Stimulated activated CD8-positive, alpha-beta memory T cell treated with anti-CD3 and anti-CD28 coated beads, Interleukin-4, amount 100 ng/mL, for 4 hours (primary cell): ENCODE results near the gene KCNMA1.

ENCODE experiments used
- DNase-seq, 2 donors: peaks; one replicate each; pipeline ENCODE4 v3.0.0-alpha.2; 2020; ENCODE audit warnings: low read depth in 2 of 2, low spot score in 1 of 2

KCNMA1 gene

DNA sequence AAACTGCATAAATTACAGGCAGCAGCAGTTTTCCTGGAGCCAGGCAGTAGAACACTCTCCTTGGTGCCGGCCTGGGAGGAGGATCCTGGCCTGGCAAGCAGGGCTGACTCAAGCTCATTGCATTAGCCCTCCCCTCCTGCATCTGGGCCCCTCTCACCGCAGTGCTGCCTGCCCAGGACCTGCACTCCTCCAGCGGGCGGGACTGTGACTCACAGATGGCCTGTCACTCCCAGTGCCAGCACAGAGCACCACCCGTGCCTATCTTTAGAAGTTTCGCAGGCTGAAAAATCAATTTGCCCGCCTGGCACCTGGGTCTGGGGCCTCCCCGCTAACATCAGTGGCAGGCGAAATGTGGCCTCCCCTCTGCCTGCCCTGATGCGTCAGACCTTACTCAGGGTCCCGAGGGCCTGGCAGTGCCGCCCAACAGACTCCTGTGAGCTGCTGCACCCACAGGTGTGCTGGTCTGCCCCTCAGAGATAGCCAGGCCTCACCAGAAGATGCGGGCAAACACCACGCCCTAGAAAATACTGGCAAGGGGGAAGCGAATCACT is 123.8 kb downstream of the KCNMA1 start:
- DNase-seq, result no peak

DNA sequence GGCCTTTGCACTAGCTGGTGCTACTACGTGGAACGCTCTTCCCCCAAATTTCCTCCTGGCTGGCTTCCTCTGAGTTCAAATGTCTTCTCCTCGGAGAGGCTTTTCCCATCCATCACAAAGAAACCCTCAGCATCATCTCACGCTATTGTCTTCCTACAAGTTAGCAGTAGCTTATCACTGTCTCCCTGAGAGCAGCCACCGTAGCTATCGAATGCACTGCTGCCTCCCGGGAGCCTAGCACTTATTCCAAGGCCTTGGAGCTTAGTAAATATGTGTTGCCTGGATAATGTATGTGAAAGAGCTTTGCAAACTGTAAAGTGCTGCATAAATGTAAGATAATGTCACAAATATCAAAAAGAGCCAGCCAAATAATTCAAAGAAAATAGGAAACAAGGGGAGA is 124.4 kb downstream of the KCNMA1 start:
- no peak for DNase-seq

DNA sequence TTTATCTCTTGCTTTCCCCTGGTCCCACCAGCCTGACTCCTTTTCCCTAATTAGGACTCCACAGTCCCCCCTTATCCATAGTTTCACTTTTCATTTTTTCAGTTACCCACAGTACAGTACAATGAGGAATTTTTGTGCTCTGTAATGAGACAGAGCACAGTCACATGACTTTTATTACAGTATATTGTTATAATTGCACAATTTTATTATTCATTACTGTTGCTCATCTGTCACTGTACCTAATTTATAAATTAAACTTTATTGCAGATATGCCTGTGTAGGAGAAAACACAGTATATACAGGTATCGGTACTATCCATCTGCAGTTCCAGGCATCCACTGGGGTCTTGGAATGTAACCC is 125.4 kb downstream of the KCNMA1 start:
- no peak for DNase-seq

DNA sequence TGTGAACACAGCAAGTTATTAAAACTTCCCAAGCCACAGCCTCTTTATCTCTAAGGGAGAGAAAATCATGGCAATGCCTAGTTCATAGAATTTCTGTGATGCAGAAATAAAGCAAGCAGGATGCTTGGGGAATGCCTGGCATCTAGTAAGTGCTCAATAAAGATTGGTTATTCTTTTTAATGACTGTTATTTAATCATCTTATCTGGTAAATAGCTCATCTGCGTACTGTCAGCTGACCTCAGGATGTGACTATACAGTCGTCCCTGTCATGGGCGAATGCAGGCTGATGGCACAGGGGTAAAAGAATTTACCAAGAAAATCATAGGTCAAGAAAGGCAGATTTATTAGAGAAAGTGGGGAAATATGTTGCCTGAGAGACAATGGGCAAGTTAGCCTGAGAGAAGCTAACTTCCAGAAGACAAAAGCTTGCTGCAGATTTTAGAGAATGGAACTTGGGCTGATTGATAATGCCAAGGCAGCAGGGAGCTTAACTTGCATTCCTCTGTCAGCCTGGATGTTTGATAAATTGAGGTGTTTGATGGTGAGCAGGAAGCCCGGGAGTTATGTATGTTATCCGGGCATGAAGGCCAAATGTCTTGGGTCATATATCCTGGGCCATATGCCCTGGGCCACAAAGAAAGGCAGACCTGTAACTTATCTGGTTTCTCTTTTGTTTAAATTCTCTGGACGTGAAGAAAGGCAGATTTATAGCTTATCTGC is 126.0 kb downstream of the KCNMA1 start:
- DNase-seq, result no peak

DNA sequence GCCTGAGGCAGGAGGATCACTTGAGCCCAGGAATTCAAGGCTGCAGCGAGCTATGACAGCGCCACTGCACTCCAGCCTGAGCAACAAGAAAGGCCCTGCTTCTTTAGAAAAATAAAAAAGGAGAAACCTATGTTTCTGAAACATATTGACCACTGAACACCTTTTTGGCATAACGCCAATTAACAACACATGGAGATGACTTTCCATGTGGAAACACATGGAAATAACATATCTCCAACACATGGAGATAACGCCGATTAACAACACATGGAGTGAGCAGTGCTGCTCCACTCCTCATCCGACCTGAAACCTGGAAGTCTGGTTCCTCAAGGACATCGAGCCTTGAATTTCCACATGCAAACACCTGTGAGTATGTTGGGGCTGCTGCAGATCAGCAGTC is 126.9 kb downstream of the KCNMA1 start:
- no peak for DNase-seq

DNA sequence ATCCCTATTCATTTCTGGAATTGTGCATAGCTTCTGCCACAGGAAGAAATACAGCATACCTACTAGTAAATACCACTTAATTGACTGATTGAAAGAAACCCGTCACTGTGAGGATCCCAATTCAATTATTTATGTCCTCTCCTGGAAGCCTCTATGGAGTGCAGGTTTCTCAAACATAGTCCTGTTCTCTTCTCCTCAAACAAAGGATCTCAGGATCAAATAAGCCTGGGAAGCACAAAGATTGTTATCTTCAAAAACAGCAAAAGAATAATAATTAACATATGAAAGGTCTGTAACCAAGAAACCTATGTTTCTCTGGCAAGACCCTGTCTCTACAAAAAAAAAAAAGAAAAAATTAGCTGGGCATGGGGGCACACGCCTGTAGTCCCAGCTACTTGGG is 127.3 kb downstream of the KCNMA1 start:
- no peak for DNase-seq

DNA sequence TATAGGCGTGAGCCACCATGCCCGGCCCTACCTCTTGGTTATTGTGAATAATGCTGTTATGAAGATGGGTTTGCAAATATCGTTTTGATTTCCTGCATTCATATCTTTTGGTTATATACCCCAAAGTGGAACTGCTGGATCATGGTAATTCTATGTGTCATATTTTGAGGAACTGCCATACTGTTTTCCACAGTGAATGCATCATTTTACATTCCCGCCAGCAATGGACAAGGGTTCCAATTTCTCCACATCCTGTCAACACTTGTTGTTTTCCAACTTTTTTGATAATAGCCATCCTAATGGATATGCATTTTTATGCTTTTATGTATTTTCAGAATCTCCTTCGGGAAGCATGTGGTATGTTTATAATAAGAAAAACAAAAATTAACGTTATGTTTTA is 128.2 kb downstream of the KCNMA1 start:
- DNase-seq, result no peak

DNA sequence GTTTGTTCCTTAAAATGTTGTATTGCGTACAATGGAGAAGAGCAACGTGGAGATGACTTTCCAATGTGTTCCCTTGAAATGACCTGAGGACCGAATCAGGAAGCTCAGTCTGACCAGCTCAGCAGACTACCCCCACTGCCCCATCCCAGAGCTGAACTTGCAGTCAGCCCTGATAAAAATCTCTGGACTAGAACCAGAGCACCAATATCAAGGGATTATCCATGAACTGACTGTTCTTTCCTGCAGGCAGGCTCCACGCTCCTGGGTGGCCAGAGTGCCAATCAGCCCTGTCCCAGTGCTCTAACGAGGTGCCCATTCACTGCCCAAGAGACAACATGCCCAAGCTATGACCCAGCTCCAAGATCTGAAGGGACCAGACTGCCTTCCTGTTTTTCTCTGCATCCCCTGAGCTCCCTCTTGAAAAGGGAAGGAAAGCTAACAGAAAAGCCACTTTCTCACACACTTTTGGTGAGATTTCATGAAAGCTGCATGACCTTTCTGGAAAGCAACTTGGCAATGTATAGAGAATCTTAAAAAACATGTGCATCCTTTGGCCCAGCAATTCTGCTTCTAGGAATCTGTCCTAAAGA is 130.2 kb downstream of the KCNMA1 start:
- no peak for DNase-seq

DNA sequence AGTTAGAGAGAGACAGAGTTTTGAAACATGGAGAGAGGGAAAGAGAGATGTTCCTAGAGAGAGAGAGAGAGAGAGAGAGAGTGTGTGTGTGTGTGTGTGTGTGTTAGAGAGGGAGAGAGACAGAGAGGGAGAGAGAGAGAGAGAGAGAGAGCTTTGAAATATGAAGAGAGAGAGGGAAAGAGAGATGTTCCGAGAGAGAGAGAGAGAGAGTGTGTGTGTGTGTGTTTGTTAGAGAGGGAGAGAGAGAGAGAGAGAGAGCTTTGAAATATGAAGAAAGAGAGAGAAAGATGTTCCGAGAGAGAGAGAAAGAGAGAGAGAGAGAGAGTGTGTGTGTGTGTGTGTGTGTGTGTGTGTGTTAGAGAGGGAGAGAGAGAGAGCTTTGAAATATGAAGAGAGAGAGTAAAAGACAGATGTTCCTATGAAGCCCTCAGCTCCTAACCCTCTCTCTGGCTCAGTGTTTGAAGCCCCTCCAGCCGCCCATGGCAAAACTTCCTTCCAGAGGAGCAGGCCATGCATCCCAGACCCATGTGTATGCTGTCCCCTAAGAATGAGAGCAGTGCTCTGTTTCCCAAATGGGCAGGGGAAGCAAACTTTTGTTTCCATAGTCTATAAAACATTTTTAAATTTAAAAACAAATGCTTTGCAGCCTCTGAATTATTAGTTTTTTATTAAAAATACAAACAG is 130.9 kb downstream of the KCNMA1 start:
- no peak for DNase-seq

DNA sequence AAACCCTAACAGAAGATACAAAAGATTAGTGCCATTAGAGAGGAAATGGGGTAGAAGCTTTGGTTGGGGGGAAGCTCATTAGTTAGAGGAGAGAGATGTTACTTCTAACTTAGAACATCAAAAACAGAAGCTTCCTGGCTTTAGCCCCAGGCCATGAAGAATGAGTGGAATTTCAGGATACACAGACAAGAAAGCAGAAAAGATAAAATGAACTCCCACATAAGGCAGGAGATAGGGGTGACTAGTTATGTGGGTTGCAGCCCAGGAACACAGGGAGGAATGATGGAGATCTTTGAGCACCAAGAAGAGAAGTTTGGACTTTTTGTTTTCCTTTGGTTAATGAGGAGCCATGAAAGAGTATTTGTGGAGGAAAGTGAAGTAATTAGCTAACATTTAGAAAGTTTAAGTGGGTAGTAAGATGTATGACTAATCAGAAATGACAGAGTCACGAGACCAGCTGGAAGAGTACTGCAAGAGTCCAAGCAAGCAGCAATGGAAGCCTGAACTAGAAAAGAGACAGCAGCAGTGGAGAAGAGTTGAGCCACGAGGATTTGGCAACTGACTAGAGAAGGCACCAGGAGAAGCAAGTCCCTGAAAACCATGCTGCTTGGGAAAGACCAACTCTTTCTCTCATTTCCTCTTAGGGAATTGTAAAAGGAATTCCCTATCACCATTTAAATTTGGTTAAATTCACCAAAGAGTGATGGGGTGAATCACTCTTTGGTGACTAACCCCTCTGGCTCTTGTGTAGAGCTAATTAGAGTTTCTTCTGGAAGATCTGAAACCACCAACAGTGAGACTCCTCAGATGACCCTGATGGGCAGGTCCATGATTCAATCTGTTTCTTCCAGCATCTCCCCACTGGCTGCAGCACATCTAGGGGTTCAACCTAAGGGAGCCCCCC is 131.9 kb downstream of the KCNMA1 start:
- DNase-seq, result no peak

DNA sequence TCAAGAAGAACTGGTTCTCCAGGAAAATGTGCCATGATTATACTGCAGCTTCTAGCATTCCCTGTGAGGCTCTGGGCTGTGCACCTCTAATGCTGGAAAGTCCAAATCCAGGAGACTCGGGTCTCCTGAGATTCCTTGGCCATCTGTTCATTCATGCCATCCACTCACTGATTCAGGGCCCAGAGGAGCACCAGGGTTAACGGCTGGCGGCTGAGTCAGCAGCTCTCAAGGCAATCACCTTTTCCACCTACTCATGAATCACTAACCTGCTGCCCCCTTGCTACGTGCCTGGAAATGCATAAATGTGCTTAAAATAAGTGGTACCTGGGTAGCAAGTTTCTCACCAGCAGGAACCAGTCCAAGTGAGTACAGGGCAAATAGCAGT is 132.7 kb downstream of the KCNMA1 start:
- DNase-seq, result no peak

DNA sequence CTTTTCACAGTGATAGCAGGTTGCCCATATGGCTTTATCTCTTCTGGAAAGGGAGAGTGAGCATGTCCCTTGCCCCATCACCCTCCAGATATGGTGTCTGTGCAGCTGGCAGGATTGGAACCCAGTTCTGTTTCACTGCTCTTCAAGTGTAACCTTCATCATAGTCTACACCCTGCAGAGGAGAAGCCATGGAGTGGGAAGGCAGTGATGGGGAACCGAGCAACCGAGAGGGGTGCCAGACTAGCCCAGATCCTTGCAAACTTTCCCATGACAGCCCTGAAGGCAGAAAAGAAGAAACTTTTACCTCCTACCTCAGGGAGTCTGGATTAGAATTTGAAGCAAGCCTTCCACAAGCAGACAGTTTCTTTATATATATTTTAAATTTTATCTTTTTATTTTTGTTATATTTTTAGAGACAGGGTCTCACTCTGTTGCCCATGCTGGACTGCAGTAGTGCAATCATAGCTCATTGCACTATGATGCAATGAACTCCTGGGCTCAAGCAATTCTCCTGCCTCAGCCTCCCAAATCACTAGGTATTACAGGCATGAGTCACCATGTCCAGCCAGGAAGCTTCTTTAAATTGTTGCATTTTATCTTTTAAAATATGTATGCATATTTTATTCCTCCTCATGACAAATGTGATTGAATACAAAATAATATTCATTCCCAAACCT is 133.3 kb downstream of the KCNMA1 start:
- DNase-seq, result no peak

DNA sequence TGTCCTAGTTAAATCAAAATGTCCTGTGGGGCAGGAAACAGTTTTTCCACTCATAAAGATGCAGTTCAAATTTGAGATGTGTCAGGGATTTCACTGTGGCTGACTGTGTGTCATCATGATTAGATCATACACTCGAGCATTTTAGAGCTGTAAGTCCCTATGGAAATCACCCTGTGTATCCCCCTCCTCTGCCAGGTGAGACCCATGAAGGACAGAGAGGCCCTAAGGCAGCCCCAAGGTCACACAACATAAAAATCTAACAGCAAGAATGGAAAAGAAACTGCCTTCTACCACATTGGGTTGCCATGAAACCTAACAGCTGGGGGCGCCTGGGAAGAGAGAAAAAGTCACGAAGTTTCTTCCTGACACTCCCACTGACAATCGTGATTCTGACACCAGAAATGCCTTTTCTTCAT is 135.8 kb downstream of the KCNMA1 start:
- no peak for DNase-seq

DNA sequence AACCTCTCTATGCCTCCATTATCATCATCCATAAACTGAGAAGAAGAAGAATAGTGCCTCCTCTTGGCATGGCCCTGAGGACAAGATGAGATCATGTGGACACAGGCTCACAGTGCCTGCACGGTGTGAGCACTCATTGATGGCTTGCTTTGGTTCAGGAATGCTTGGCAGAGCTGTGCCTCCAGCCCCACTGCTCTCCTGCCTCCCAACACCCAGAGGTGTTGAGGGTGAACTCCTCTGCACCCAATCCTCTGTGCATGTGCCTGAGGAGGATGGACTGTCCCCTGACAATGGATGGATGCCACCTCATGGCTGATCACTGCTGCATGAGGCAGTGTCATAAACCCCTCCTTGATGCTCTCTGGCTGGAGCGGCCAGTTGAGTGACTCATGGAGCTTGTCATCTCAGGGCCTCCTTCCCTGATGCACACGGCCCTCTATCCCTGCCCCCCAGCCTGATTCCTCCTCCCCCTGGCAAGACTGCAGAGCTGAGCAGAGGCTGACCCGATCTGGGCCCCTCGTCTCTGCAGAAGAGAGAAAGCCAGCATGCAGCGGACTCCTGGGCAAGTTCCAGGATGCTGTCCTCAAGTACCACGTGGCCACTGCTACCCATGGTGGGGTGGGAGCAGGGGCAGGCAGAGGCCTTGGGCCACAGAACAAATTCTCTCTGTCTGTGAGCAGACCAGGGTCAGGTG is 136.3 kb downstream of the KCNMA1 start:
- DNase-seq, result no peak

DNA sequence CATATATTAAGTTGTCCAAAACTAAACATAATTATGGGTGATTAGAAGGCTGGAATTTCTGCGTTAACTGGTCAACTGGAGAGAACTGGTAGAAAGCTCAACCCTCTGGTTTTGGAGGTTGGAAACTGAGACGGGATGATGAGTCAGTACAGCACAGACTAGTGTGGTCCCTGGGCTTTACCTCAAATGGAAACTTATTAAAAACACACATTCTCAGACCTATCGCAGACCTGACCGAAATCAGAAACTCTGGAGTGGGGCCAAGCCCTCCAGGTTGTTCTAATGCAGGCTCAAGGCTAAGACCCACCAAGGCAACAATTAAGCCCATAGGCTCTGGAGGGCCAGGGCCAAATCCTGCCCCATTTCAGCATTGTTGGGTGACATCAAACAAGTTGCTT is 136.9 kb downstream of the KCNMA1 start:
- DNase-seq, result no peak

DNA sequence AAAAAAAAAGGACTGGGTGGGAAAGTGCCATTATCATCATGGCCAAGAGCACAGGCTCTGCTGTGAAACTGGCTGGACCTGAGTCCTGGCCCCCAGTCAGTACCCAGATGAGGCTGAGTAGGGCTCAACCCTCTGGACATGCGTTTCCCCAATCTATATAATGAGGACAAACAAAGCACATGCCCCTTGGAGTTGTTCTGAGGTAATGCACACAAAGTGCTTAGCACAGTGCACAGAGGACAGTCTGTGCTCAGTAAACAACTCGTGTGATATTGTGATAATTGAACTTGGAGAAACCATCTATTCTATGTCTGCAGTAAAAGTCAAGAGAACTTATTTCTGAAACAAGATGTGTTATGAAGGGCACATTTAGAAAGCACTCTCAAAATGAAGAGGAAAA is 138.8 kb downstream of the KCNMA1 start:
- DNase-seq, result no peak

DNA sequence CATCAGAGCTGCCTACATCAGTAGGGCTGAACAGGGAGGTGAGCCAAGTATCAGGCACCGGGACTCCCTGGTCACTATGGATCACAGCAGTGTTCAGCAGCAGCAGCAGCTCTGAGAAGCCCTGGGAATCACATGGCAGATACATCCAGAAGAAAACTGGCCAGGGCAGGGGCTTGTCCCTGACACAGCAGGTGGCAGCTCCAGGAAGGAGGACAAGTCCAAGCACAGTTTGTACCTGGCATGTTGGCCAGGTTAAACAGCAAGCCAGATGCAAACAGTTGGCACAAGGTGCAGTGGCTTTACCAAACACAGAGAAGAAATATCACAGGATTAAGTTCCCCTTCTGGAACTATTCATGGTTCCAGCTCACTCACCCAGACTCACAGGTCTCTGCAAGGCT is 139.4 kb downstream of the KCNMA1 start:
- DNase-seq, result no peak

DNA sequence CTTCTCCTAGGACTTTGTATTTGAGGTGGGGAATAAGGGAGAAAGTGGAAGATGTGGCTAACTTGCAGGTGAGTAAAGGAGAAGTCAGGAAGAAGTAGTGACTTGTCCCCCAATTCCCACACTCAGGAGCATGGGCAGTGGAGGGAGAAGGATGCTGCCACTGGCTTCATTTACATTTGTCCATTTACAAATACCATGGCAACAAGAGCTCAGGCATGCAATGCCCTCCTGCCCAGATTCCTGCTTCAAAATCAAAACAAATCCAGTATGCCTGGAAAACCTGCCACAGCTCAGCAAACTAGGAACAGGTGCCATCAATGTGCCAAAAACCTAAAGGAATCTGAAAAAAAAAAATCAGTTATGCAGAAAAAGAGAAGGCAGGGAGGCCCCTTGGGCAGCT is 139.9 kb downstream of the KCNMA1 start:
- DNase-seq, result no peak

DNA sequence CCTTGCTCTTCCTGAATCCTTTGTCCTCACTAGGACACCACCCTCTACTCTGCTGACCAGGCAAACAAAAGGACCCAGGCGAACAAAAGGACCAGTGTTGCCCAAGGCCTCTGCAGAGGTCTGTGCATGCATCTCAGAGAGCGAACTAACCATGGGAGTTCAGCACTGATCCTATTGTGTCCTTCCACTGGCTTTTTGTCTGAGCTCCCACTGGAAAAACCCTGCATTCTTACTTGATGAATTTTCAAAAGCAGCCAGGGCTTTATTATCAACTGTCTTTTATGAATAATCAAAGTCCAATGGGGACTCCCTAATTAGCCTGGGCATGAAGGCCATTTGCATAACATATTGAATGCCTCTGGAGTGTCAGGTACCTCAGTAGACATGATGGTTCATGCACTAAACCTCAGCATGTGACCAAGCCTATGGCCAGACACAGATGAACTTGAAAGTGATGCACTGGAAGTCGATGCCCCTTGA is 140.6 kb downstream of the KCNMA1 start:
- DNase-seq, result no peak
